Measurements from ENCODE around the gene WDR88.
"Not testable (repeated sequence)": the region's sequence is repeated elsewhere in the genome, so short reads cannot be mapped to it uniquely, and the experiment has no call there.

Gene WDR88

DNA sequence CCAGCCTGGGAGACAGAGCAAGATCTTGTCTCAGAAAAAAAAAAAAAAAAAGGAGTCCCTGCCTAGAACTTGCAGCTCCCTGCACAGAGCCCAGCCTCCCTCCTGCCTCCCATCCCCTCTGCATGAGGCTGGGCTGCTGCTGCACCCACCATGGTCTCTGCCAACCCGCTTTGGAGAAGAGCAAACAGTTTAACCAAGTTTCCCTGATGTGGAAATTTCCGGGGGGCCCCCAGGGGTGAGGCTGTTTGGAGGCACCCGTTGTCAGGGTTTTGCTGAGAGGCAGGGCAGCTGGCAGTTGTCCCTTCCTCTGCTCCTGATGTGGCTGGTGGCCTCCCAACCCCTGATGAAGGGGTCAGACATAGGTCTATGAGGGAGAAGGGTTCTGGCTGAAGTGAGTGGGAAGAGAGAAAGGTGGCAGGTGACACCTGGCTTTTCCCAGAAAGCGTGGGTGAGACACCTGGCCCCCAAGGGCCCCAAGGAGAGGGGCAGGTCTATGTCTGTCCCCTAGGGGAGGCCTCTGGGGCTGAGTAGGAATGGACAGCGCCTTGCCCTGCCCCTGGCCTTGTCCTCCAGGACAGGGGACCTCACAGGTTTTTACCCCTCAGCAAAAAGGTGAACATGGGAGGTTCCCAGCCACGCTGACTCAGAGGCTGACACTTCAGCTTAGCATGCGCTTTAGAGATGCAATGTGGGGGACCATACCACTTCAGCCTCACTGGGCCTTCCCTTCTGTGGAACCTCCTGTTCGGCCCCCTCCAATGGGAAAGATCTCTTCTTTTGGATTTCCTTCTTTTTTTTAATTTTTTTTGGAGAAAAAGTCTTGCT is 67.7 kb downstream of the WDR88 start:
- no peak for DNase-seq

DNA sequence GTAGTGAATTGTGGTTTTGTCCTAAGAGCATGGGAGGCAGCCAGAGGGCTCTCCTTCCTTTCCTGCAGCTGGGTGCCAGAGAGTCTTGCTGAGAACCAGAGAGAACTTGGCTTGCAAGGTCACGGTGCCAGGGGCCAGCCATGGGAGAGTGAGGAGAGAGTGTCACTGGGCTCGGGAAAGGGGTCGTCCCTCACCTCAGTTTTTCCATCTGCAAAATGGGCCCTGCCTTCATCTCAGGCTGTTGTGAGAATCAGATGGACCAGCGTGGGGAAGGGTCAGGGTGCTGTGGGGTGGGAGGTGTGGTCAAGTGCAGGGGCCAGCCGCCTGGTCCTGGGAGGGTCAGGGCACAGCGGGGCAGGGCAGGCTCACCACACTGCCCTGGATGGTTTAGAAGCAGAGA is 69.6 kb downstream of the WDR88 start:
- DNase-seq, result no peak

DNA sequence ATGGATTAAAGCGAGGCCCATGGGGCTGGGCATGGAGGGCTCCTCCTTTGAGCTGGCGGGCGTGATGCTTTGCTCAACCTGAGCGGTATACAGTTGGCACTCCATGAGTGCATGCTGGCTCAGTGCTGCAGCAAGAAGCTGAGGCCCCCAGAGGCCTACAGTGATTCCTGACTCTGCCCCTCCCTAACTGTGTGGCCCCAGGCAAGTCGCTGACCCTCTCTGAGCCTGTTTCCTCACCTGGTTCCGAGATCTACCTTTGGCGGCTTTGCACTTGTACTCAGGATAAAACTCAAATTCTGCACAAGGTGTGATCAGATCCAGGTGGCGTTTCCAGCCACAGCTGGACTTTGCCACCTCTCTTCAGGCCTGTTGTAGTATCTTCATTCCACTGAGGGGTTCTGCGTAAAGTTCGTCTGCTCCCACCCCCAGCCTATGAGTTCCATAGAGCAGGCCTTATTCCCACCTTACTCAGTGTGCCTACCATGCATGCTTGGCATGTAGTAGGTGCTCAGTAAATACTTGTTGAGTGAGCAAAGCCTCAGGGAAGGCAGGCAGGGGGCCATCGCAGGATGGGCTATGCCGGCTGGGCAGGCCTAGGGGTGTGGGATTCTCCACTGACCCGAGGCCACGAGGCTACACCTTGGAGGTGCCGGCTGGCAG is 70.1 kb downstream of the WDR88 start:
- no peak for DNase-seq

DNA sequence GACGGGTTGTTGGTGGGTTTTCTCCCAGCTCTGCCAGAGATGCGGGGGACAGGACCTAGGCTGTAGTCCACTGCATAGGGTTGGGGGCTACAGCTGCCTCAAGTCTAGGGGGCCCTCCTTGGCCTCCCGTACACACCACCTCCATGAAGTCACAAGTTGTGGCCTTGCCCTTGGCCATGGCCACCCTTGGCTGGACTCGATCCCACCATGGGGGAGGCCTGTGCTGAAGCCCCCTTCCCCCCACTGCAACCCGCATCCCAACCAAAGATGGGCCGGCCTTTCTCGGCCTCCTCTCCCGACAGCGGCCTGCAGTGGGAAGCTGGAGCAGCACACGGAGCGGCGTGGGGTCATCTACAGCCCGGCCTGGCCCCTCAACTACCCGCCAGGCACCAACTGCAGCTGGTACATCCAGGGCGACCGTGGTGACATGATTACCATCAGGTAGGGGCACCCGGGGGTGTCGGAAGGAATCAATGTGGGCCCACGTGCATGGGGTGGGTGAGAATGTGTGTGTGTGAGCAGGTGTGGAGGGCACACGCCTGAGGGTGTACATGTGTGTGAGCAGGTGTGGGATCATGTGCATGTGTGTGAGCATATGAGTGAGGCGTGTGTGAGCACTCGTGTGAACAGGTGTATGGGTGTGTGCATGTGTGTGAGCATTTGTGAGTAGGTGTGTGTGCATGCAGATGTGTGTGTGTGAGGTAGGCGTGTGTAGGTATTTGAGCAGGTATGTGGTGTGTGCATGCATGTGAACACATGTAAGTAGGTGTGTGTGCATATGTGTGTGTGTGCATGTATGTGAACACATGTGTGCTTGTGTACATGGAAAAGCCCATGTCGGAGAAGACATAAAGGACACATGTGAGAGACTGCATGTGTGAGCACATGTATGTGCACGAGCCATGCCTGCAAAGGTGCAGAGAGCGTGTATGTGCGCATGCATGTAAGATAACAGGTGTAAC is 70.9 kb downstream of the WDR88 start:
- DNase-seq, result no peak

DNA sequence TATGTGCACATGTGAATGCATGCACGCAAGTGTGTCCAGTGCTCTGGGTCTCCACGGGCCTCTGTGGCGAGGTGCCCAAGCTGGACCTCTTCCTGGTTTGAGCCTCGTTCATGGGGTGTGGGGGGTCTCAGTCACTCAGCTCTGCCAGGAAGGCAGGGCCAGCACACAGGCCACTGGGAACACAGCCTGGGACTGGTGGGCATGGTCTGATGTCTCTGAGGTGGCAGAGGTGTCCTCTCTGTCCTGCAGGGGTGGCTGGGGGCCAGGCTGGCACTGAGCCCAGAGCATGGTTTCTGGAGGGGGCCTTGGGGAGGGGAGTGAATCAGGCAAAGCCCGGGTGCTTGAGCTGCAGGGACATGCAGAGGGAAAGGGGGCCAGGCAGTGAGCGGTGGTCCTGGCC is 71.6 kb downstream of the WDR88 start:
- no peak for DNase-seq

DNA sequence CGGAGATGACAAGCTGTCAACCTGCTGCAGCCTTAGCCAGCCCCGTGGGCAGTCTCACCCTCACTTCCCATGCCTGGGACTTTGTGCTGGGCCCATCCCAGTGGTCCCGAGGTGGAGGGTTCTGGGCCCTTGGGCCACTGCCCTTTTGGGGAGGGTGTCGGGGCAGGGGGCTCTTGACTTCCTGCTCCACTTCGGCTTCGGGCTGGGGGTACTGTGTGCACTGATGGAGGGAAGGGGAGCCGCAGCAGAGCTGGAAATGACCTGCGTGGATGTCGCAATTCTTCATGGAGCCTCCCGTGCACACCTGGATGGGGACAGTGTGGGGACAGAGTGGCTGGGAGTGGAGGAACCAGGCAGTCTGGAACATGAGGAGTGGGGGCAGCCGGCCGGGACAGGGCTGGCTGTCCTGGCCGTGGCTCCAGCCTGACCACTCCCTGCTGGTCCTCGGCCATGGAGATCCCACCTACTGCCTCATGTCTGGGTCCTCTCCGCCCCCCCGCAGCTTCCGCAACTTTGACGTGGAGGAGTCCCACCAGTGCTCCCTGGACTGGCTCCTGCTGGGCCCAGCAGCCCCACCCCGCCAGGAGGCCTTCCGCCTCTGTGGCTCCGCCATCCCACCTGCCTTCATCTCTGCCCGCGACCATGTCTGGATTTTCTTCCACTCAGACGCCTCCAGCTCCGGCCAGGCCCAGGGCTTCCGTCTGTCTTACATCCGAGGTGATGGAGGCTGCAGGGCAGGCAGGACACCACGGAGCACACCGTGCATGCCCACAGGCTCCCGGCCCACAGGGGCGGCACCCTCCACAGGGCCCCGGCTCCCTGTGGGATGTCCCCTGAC is 72.4 kb downstream of the WDR88 start:
- DNase-seq, result no peak

DNA sequence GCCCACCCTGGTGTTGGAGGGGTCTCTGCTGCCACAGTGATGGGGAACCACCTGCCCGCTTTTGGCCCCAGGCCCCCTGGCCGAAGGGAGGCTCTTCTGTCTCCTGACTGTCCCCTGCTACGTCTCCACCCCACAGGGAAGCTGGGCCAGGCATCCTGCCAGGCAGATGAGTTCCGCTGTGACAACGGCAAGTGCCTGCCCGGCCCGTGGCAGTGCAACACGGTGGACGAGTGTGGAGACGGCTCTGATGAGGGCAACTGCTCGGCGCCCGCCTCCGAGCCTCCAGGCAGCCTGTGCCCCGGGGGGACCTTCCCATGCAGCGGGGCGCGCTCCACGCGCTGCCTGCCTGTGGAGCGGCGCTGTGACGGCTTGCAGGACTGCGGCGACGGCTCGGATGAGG is 73.2 kb downstream of the WDR88 start:
- DNase-seq, result no peak

DNA sequence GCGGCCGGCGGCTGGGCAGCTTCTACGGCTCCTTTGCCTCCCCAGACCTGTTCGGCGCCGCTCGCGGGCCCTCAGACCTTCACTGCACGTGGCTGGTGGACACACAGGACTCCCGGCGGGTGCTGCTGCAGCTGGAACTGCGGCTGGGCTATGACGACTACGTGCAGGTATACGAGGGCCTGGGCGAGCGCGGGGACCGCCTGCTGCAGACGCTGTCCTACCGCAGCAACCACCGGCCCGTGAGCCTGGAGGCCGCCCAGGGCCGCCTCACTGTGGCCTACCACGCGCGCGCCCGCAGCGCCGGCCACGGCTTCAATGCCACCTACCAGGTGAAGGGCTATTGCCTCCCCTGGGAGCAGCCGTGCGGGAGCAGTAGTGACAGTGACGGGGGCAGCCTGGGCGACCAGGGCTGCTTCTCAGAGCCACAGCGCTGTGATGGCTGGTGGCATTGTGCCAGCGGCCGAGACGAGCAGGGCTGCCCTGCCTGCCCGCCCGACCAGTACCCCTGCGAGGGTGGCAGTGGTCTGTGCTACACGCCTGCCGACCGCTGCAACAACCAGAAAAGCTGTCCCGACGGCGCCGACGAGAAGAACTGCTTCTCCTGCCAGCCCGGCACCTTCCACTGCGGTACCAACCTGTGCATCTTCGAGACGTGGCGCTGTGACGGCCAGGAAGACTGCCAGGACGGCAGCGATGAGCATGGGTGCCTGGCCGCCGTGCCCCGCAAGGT is 73.8 kb downstream of the WDR88 start:
- DNase-seq, result no peak

DNA sequence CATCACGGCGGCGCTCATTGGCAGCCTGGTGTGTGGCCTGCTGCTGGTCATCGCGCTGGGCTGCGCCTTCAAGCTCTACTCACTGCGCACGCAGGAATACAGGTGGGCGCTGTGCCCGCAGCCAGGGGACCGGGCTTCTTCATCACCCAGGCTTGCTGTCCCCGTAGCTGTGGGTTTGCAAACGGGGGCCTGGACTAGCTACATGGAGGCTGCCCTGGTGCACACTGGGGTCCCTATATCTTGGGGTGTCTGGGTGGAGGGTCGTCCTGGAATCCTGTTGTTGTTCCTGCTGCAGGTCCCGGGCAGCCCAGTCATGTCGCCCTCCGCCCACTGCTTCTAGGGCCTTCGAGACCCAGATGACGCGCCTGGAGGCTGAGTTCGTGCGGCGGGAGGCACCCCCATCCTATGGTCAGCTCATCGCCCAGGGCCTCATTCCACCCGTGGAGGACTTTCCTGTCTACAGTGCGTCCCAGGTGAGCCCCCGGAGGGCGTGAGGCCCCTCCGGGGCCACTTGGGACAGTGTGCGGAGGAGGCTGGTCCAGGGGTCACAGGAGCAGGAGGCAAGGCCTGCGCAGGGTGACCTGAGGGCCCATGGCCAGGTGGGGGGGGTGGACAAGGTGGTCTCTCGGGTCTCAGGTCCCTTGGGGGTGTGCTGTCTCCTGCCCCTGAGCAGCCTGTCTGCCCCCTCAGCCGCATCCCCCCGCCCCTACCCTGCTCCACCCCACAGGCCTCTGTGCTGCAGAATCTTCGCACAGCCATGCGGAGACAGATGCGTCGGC is 74.5 kb downstream of the WDR88 start:
- DNase-seq, result no peak

DNA sequence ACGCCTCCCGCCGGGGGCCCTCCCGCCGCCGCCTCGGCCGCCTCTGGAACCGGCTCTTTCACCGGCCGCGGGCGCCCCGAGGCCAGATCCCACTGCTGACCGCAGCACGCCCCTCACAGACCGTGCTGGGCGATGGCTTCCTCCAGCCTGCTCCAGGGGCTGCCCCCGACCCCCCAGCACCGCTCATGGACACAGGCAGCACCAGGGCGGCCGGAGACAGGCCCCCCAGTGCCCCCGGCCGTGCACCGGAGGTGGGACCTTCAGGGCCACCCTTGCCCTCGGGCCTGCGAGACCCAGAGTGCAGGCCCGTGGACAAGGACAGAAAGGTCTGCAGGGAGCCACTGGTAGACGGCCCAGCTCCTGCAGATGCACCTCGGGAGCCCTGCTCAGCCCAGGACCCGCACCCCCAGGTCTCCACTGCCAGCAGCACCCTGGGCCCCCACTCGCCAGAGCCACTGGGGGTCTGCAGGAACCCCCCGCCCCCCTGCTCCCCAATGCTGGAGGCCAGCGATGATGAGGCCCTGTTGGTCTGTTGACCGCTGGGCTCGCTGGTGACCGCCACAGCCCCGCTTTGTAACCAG is 75.2 kb downstream of the WDR88 start:
- no peak for DNase-seq

DNA sequence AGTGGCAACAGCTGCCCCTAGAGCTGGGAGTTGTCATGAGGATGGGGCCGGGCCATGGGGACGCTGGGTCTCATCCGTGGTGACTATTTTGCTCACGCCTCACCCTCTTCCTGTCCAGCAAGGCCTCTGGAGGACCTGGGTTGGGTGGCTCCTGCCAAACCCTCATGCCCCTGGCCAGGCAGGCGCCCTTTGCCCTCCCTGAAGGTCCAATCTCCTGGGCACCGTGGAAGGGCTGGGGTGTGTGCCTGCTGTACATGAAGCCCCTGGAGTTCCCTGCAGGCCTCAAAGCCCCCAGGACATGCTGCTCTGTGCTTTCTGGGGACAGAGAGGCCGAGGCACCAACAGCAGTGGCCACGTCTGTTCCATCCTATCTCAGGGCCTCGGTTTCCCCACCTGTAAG is 76.0 kb downstream of the WDR88 start:
- no peak for DNase-seq

DNA sequence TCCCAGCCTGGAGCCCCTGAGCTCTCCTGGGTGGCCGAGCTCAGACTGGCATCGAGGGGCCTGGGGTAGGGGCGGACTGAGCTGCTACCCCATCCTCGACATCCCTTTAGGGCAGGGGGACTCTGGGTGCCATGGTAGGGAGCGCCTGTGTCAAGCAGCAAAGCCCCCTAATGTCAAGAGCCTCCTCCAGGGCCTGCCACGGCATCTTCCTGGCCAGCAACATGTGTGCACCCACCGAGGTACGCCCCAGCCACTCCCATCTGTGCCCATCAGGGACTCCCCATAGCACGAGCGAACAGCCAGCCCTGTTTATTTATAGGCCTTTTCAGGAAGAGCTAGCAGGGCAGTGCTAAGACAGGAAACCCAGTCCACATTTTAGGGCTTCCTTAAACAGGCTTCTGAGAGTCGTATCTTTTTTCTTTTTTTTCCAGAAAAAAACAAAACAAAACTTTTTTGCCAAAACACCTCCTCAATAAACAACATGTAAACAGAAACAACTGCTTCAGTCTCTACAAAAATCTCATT is 76.5 kb downstream of the WDR88 start:
- no peak for DNase-seq

DNA sequence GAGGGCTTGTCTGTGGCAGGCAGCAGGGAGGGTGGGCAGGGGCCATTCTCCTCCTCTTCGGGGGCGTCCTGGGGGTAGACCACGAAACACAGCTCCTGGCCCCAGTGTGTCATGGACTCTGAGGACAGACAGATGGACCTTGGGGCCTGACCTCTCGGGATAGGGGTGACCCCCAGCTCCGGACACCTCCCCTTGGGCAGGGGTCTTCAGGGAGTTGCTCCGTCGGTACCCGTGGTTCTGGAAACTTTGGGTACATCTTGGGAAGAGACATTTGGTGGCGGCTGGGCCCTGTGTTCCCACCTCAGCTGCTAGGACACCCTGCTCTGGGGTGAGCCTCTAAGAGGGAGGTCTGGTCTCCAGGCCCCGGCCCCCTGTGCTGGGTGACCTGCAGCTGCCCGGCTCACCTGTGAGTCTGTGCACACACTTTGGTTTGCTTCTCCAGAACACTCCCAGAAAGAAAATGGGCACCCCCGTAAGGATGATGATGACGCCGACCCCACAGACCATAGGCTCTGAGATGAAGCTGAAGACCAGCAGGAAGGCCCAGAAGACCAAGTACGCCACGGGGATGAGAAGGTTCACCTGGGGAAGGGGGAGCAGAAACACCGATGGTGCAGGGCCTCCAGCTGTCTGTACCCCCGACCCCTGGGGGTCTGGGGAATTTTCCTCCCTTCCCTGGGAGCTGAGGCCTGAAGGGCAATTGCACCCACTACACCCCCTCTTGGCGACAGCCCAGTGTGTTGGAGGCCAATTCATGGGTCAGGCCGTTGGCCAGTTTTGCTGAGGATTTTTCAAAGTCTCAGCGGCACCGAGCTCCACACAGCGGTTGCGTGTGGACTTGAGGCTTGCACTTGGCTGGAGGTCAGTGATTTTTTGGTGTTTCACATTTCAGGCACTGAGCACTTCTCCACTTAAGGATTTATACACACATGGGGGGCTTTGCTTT is 77.3 kb downstream of the WDR88 start:
- no peak for DNase-seq

DNA sequence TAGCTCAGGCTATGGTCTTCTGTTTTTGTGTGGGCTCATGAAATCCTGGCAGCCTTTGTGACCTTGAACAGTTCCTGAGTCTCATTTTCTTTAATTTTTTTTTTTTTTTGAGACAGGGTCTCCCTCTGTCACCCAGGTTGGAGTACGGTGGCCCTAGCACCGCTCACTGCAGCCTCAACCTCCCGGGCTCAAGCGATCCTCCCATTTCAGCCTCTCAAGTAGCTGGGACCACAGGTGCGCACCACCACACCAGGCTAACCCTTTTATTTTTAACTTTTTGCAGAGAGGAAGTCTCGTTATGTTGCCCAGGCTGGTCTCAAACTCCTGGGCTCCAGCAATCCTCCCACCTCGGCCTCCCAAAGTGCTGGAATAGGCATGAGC is 77.9 kb downstream of the WDR88 start:
- DNase-seq, result not testable (repeated sequence)

DNA sequence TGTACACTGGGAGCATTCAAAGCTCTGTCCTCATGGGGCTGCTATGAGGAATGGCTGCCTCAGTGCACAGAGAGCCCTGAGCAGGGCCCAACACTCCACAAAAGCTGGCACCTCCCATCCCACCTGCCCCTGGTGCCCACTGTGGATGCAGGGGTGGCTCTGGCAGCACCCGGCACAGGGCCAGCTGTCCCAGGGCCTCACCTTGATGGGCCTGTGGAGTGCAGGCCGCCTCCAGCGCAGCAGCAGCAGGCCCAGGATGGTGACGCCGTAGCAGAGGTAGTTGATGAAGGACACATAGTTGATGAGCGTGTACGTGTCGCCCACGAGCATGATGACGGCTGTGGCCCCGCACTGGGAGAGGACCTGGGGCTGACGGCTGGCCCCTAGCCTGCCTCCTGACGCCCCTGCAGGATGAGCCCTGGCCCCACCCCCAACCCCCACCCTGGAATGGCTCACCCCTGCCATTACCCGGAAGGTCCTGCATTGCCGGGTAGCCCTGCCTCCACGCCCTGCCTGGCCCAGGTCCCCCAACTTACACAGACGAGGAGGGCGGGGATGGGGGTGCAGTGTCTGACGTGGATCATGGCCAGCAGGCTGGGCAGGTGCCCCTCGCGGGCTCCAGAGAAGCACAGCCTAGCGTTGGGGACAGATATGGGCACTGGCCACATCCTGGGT is 78.5 kb downstream of the WDR88 start:
- no peak for DNase-seq

DNA sequence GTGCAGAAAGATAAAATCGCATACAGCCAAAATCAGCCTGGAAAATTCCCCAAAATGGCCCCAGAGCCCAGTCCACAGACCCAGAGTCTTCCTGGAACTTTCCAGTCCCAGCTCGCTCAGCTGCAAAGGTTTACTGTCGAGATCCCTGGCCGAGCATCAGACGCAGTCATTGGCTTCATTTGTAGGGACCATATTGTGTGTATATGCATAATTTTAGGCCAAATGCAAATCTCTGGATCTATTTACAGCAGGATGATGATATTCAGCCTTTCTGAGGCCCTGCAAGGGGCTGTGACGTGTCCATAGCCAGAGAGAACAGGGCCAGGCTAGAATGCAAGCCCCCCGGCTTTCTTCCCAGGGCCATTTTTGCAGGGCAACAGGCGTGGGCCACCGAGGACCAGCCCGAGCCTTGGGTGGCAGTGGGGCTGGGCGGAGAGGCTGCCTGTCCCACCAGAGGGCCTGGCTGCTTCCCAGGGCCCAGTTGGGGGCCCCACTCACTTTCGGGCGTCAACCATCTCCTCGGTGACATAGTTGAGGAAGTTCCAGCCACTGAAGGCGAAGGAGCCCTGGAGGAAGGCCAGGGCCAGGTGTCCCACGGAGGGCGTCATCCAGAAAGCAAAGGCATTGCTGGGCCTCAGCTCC is 80.0 kb downstream of the WDR88 start:
- DNase-seq, result no peak

DNA sequence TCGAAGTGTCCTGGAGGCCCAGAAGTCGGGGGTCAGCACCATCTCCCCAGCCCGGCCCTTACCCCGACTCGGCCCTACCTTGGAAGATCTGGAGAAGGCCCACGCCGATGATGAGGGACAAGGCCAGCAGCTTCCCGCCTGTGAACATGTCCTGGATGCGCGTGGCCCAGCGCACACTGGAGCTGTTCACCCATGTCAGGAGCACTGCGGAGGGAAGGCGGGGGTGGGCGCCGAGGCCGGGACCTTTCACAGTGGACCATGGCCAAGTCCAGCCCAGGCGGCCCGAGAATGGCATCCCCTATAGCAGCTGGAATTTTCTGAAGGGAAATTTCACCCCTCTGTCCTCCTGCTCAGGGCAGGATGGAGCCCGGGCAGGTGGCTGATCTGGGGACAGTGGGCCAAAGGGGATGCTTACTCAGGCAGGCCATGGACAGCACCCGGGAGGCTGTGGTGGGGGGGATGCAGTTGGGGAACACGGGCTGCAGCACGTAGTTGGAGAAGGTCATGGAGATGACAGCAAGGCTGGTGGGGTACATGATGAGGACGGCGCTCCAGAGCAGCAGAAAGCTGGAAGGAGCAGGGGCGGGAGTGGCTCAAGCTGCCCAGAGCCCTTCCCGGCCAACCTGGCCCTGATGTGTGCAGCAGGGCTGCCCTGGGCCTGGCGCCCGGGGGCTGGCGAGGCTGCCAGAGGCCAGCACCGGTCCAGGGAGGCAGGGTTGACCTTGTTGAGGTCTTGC is 80.7 kb downstream of the WDR88 start:
- DNase-seq, result no peak
